Measurements from ENCODE around the gene TPCN2.

TPCN2 gene

GRCh38 chr11:69167130-69167915 lies 118.6 kb downstream of the TPCN2 start:
- no peak overlapping the region for H2AFZ ChIP-seq
- H3K79me2 ChIP-seq = no peaks in the 10 kb centered on the region
- no peaks in the 10 kb centered on the region for H3K27me3 ChIP-seq (ENCODE audit: control insufficient read depth, insufficient read depth, low read length)
- no peak overlapping the region for H3K4me2 ChIP-seq (ENCODE audit: low read length)
- no peak overlapping the region for H3K4me3 ChIP-seq (ENCODE audit: low read depth, low read length)
- no peak overlapping the region for H3K27ac ChIP-seq
- no peaks in the 10 kb centered on the region for H3K9me3 ChIP-seq (ENCODE audit: control insufficient read depth, low read length)
- H3K9ac ChIP-seq = no peak overlapping the region
- no peaks in the 10 kb centered on the region for H3K4me1 ChIP-seq
- no peaks in the 10 kb centered on the region for H3K36me3 ChIP-seq (ENCODE audit: control insufficient read depth, insufficient read depth, low read length)
- TF ChIP-seq, protein P1, sequence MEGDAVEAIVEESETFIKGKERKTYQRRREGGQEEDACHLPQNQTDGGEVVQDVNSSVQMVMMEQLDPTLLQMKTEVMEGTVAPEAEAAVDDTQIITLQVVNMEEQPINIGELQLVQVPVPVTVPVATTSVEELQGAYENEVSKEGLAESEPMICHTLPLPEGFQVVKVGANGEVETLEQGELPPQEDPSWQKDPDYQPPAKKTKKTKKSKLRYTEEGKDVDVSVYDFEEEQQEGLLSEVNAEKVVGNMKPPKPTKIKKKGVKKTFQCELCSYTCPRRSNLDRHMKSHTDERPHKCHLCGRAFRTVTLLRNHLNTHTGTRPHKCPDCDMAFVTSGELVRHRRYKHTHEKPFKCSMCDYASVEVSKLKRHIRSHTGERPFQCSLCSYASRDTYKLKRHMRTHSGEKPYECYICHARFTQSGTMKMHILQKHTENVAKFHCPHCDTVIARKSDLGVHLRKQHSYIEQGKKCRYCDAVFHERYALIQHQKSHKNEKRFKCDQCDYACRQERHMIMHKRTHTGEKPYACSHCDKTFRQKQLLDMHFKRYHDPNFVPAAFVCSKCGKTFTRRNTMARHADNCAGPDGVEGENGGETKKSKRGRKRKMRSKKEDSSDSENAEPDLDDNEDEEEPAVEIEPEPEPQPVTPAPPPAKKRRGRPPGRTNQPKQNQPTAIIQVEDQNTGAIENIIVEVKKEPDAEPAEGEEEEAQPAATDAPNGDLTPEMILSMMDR (IDR thresholded peaks at IDR 0.05) = no peak

DNA sequence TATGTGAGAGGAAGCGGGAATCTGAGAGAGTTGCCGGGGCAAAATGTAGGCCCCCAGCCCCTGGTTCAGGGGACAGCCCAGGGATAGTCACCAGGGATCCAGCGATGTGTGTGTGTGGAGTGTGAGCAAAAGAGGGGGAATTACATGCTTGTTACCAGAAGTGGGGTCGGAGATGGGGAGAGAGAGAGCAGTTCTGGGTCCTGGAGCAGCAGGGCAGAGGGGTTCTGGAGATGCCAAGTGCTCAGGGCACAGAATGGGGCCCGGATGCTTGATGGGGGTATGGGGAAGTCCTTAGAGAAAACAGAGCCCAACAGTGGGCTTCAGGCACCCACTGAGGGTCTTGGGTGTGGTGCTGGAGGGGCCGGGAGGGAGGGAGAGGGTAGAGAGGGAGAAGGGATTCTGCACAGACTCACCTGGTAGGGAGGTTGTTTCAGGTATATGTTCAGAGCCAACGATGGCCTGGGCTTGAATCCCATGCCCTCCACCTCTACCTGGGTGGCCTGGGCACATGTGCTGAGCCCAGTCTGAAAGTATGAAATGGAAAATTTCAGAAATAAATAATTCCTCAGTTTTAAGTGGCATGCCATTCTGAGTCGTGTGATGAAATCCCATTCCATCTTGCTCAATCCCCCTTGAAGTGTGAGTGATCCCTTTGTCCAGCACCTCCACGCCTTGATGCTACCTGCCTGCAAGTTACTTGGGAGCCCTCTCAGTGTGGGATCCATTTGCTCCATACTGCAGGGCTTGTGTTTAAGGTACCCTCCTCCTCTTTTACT lies 119.4 kb downstream of the TPCN2 start:
- Histone ChIP-seq H3K27ac (no peak overlapping the region), H3K4me3 (ENCODE audit: low read depth, low read length) (no peak overlapping the region), H3K4me1 (no peaks in the 10 kb centered on the region), H3K36me3 (ENCODE audit: control insufficient read depth, insufficient read depth, low read length) (no peaks in the 10 kb centered on the region), H3K27me3 (ENCODE audit: control insufficient read depth, insufficient read depth, low read length) (no peaks in the 10 kb centered on the region), H3K9ac (no peak overlapping the region), H3K9me3 (ENCODE audit: control insufficient read depth, low read length) (no peaks in the 10 kb centered on the region), H2AFZ (no peak overlapping the region), H3K4me2 (ENCODE audit: low read length) (no peak overlapping the region), H3K79me2 (no peaks in the 10 kb centered on the region)
- TF ChIP-seq, protein P1 (IDR thresholded peaks at IDR 0.05) = no peak

- Histone ChIP-seq H3K27ac (no peak overlapping the region), H2AFZ (no peak overlapping the region), H3K27me3 (ENCODE audit: control insufficient read depth, insufficient read depth, low read length) (no peaks in the 10 kb centered on the region), H3K79me2 (no peaks in the 10 kb centered on the region), H3K9me3 (ENCODE audit: control insufficient read depth, low read length) (no peaks in the 10 kb centered on the region), H3K4me3 (ENCODE audit: low read depth, low read length) (no peak overlapping the region), H3K4me2 (ENCODE audit: low read length) (no peak overlapping the region), H3K9ac (no peak overlapping the region), H3K36me3 (ENCODE audit: control insufficient read depth, insufficient read depth, low read length) (no peaks in the 10 kb centered on the region), H3K4me1 (no peaks in the 10 kb centered on the region)
- TF ChIP-seq, protein P1 (IDR thresholded peaks at IDR 0.05) = no peak
Measured at GRCh38 chr11:69169479-69169878, 120.7 kb downstream of the TPCN2 start.

GRCh38 chr11:69170704-69171103 lies 122.0 kb downstream of the TPCN2 start:
- Histone ChIP-seq H3K4me3 (ENCODE audit: low read depth, low read length) (no peak overlapping the region), H3K27me3 (ENCODE audit: control insufficient read depth, insufficient read depth, low read length) (no peaks in the 10 kb centered on the region), H3K4me1 (no peaks in the 10 kb centered on the region), H3K36me3 (ENCODE audit: control insufficient read depth, insufficient read depth, low read length) (no peaks in the 10 kb centered on the region), H3K79me2 (no peaks in the 10 kb centered on the region), H3K9me3 (ENCODE audit: control insufficient read depth, low read length) (no peaks in the 10 kb centered on the region), H3K4me2 (ENCODE audit: low read length) (no peak overlapping the region), H3K27ac (no peak overlapping the region), H2AFZ (no peak overlapping the region), H3K9ac (no peak overlapping the region)
- TF ChIP-seq, protein P1 (IDR thresholded peaks at IDR 0.05) = no peak
